NOMO-1 (cell line): ENCODE measurements around the gene ITSN2.
"Not testable (repeated sequence)": the region's sequence is repeated elsewhere in the genome, so short reads cannot be mapped to it uniquely, and the experiment has no call there.

Experiments
- DNase-seq, 2 experiments: peaks; one replicate each; lab custom pipeline; 2025; ENCODE audit not compliant: unreplicated experiment in 2 of 2; lab: John Stamatoyannopoulos, UW

ITSN2 gene

DNA sequence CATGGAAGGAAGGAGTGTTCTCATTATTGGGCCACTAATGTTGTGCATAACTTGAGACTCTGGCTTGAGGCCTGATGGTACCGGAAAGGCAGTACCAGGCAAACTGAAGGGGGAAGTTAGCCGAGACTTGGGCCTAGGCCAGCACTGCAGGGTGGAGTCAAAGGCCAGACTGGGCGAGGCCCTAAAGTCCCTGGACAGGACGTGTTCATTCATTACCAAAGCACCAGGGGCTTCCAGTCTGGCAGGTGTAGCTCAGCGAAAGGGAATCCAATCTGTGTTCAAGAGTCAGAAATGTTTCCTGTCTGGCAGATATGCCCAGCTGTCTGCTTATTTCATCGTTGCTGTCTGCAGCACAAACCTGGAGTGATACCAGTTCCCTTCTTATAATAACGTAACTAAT lies 4.7 kb upstream of the ITSN2 start:
- DNase-seq: peak in 1 of 2 experiments; percentile 17

DNA sequence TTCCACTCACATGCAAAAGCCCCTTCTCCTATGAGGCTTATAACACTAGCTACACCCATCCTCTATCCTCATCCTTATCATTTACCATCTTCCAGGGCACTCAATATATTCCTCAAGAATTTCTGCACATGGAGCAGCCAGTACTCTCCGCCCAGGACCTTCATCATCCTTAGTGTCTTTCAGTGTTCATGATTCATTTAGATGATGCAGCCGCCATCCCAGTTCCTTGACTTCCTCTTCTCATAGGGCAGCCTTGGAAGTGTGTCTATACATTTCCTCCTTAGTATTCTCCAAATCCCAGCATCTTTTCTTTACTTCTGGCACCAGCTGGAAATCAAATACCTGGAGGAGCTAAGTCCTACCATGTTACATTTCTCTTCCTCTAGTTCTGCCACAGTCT lies 3.0 kb upstream of the ITSN2 start:
- DNase-seq: no peak

DNA sequence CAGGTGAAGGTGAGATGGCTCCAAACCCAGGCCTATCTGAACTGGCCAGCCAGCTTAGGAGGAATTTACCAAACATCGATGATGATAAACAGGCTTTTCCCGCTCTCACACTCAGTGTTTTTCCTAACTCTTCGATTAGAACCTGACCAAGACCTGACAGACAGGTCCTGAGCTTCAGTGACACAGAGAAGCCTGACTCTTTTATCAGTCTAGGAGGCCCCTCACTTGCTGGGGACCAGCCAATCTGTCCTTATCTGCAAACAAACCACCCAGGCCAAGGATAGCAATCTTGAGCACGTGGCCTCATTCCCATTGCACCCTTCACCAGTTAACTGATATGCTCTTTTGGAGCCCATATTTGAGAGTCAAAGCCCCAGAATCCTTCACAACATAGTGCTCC lies 1.9 kb upstream of the ITSN2 start:
- DNase-seq: no peak

DNA sequence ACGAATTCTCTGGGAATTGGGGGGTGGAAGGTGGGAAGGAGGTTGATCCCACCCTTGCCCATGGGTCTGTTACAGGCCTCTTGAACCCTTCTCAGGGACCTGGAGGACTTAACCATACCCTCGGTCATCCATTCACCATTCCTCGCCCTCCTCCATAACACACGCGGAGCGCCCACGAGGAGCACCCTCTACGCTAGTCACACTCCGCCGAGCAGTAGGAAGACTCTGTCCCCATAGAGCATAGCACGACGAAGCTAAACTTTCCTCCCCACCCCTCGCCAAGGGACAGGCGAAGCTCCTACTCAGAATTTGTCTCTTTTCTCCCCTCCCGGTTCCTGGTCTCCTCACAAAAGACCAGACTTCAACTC lies 611 bp upstream of the ITSN2 start:
- no peak for DNase-seq

DNA sequence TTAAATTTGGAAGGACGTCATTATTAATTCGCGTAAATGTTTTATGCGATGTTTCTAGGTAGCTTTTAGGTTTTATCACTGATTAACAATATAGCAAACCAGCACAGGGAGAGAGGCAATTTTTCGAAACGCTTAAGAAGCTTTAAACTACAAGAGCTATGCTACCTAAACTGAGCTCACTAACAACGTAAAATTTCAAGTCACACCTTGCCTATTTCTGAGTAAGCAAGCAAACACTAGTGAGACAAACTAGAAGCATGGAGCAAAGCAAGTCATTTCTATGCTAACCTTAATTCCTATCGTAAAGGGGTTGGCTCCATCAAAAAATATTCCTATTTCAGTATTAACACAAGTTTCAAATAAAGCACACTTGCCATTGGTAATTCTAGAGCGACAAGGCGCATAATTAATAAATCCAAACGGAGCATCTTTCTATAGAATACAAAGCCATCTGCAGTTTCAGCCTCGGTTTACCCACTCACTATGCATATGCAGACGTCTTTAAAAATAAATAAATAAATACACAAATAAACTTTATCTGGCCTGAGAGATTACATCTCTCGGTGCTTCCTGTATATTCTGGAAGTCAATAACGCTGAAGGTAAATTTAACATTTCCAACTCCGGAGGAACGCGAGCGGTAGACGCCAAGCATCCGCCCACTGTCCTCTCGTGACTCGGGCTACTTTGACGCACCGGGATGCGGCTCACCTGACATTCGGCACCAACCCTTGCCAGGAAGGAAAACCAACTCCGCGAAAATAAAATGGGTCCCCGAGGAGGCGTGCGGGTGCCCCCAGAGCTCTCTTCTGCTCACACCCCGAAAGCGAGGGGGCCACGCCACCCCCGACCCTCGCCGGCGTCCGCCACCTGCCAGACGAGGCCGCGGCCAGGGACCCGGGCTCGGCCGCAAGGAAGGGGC lies 947 bp downstream of the ITSN2 start:
- DNase-seq: no peak

DNA sequence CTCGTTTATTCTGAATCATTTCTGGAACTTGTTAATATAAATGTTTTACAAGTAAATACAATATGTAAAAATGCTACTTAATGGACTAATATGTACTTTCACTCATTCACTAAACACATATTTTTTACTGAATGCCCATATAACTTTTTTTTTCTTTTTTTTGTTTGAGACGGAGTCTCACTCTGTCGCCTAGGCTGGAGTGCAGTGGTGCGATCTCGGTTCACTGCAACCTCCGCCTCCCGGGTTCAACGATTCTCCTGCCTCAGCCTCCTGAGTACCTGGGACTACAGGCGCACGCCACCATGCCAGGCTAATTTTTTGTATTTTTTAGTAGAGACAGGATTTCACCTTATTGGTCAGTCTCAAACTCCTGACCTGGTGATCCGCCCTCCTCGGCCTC lies 2.6 kb downstream of the ITSN2 start:
- DNase-seq: not testable (repeated sequence)

DNA sequence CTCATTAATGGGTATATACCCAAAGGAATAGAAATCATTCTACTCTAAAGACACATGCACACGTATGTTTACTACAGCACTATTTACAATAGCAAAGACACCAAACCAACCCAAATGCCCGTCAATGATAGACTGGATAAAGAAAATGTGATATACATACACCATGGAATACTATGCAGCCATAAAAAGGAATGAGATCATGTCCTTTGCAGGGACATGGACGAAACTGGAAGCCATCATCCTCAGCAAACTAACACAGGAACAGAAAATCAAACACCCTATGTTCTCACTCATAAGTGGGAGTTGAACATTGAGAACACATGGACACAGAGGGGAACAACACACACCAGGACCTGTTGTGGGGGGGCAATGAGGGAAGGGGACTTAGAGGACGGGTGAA lies 3.2 kb downstream of the ITSN2 start:
- DNase-seq: not testable (repeated sequence)

DNA sequence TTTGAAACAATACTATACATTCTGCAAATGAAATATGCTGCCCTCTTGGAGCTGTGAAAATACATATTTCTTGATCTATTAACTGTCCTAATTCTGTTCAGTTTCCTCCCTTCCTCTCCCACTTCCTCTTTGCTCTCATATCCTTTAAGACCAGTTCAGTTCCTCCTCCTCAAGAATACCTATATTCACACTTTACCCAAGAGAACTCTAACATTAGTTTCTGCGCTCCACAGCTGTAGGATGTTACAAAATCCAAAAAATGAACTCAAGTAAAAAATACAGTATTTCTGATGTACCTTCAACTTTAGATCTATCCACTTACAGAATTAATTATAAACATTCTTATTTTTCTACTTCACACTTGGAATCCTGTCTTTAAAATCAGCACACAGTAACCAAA lies 5.4 kb downstream of the ITSN2 start:
- peak; percentile 35 to 73 for DNase-seq

DNA sequence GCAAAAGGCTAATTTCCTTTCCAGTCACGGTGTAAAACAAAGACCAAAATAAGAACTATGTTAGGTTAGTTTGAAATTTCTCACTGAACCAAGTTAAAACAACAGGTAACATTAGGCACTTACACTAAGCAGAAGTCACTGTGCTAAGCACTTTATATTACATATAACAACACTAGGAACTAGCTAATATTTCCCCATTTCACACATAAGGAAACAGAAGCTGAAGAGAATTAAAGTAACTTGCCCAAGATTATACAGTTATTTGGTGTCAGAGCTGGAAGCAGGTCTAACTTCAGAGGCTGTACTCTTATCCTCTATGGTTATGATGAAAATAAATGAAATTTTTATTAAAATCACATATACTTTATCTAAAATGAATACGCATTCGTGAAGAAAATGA lies 5.9 kb downstream of the ITSN2 start:
- DNase-seq: peak in 1 of 2 experiments; percentile 23

DNA sequence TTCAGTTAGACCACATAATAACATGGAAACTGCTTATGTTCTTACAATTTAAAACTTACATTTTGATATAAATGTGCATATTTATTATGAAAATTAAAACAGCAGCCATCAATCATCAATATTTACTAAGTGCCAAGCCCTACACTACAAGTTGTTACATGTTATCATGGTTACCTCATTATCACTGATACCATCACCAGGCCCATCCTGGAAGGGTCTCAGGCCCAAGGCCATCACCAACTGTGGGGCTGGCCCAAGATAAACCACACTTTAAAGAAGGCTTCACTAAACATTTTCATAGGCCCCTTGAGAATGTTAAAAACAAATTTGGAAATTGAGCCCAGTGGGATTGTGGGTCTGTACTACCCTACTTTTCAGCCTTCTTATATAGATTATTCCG lies 6.4 kb downstream of the ITSN2 start:
- DNase-seq: no peak

DNA sequence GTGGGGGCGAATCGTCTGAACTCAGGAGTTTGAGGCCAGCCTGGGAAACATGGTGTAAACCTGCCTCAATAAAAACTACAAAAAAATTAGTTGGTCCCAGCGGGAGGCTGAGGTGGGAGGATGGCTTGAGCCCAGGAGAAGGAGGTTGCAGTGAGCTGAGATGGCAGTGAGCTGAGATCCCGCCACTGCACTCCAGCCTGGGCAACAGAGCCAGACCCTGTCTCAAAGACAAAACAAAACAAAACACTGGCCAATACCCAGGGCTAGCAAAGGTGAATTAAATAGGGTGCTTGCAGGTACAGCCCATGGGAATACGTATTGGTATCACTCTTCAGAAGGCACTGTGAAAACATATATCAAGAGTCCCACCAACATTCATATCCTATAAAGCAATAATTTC lies 7.0 kb downstream of the ITSN2 start:
- DNase-seq: no peak

DNA sequence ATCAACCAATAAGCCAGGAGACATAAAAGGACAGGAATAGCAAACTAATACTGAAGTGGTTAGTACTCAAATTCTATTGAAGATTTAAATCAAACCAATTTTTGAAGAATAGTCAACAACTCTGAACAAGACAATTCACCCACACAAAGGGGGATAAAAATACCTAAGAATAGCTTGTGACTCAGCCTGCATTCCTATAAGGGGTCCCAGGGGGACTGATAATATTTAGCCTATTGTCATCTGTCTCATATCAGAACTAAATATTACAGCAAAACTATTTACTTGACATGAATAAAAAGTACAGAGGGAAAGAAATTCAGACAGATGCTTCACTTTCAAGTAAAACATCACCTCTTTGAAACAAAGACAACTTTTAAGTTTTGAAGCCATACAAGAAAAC lies 7.7 kb downstream of the ITSN2 start:
- DNase-seq: no peak

DNA sequence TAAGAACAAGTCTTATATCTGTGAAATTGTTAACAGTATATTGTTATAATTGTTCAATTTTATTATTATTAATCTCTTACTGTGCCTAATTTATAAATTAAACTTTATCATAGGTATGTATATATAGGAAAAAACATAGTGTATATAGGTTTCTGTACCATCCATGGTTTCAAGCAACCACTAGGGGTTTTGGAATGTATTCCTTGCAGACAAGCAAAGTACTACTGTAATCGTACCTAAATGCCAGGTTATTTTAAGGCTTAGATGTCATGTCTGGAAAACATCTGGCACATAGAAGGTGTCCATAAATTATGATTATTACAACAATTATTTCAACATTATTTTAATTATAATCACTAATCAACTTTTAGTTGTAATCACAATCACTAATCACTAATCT lies 8.4 kb downstream of the ITSN2 start:
- DNase-seq: no peak

DNA sequence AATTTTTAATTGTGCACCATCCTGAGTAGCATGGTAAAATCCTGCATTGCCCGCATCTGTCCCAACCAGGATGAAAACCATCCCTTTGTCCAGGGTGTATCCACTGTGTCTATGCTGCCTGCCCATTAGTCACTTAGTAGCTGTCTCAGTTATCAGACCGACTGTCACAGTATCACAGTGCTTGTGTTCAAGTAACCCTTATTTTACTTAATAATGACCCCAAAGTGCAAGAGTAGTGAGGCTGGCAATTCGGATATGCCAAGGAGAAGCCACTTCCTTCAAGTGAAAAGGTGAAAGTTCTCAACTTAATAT lies 8.8 kb downstream of the ITSN2 start:
- no peak for DNase-seq

DNA sequence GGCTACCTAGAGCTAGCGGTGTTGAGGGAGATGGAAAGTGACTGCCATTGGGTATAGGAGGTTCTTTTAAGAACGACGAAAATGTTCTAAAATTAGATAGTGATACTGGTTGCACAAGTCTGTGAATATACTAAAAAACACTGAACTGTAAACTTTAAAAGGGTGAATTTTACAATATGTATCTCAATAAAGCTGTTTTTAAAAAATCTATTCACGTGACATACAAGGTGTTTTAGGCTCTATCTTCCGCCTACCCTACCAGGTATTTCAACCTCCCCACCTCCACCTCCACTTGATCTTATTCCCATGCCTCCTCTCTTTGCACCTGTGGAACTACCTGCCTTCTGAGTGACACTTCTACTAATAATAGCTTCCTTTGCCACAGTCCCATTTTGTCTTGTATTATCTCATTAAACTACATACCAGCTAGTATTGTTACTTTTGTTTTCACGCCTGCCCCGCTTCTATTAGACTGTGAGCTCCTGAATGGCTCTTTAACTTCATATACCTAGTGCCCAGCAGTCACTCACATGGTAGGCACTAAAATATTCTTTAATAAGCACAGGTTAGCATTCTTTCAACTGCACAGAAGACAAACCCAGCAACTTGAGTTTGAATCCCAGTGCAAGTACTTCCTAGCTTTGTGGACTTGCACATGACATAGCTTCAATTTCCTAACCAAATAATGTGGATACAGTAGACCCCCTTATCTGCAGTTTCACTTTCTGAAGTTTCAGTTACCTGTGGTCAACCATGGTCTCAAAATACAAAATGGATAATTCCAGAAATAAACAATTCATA lies 9.3 kb downstream of the ITSN2 start:
- DNase-seq: no peak

DNA sequence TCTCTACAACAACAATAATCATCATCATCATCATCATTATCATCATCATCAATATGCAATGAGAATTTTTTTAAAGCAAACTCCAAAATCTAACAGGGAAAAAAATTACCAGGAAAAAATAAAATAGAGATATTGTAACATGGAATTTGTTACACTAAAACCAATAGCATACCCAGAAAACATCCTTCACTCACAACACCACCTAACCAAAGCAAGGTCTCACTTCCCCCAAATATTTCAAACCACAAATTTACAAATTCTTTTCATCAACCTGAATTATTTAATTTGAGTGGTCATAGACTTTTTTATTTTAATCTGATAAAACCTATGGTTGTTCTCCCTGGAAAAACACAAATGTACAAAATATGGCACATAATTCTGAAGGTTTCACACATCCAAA lies 11.2 kb downstream of the ITSN2 start:
- DNase-seq: no peak

DNA sequence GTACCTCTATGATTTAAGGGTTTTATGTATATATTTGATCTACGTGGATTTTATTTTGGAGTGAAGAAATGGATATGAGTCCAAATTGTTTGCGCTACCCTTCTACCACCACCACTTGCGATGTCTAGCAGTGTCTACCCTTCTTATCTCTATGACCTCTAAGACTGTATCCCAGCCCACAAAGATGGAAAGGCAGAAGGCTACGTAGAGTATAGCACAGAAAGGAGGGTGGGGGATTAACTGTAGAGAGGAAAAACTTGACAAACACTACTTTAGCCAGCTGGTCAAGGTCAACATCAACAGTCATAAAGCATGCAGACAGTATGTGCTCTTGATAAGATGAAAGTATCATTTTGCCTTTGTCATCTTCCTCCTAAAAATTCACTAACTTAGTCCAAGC lies 14.4 kb downstream of the ITSN2 start:
- DNase-seq: no peak

DNA sequence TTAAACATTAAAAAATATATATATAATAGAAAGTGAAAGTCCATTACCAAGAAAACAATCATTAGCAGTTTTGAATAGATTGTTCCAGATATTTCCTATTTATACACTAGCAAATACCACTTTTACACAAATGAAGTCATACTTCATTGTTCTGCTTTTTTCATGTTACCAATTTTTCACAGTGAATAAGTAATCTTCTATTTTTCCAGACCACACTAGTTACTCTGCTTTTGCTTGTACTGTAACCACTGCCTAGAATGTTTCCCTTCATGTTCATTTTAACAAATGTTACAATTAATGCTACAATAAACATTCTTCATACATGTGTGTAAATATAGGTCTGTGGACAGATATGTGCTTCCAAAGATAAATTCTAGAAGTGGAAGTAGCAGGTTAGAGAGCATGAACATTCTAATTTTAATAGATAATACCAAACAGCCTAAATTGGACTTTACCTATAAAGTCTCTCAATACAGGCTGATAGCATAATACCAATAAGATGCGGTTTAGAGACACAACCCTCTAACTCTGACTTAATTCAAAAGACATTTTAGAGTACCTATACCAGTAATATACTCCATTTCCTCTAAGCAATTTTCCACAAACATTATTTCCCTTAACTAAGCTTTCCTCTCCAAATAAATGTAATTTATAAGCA lies 17.0 kb downstream of the ITSN2 start:
- DNase-seq: peak in 1 of 2 experiments; percentile 37

DNA sequence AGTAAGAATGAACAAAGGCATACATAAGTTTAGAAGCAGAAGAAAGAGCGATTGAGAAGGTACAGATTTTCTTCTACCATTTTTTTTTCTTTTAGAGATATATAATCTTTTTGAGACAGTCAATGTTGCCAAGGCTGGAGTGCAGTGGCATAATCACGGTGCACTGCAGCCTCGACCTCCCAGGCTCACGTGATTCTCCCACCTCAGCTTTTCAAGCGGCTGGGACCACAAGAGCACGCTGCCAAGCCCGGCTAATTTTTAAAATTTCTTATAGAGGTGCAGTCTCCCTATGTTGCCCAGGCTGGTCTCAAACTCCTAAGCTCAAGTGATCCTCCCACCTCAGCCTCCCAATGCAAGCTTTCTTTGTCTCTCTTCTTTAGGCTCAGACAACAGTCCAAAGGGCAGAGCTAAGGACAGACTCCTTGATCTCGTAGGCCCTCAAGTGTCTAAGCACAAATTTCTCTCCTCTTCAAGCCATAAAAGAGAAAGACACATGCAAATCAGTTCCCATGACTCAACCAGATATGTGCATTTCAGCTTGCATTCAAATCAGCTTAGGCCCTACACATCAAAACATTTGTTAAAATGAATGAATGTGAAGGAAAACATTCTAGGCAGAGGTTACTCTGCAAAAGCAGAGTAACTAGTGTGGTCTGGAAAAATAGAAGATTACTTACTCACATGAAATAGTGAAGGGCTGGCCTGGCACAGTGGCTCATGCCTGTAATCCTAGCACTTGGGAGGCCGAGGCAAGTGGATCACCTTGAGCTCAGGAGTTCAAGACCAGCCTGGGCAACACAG lies 18.0 kb downstream of the ITSN2 start:
- no peak for DNase-seq

DNA sequence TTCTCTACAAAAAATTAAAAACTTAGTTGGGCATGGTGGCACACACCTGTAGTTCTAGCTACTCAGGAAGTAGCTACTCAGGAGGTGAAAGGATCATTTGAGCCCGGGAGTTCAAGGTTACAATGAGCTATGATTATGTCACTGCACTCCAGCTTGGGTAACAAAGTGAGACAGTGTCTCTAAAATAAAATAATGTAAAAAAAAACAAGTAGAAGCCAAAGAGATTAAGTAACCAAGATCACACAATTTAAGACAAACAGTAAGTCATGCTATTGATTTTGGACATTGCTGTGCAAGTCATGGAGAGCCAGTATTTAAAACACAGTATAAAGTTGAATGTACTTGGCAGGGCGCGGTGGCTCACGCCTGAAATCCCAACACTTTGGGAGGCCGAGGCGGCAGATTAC lies 20.5 kb downstream of the ITSN2 start:
- no peak for DNase-seq

DNA sequence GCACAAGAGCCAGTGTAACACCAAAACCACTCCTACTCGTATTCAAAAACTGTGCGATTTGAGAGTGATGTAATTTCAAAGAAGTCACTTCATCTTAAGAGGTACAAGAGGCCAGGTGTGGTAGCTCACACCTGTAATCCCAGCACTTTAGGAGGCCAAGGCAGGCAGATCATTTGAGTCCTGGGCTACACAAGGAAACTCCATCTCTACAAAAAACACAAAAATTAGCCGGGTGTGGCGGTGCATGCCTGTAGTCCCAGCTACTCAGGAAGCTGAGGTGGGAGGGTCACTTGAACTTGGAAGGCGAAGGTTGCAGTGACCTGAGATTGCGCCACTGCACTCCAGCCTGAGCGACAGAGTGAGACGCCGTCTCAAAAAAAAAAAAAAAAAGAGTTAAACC lies 21.2 kb downstream of the ITSN2 start:
- not testable (repeated sequence) for DNase-seq
